GM12892 (cell line): ENCODE measurements around the gene KIRREL3.

Source experiments
- POLR2A ChIP-seq: IDR thresholded peaks from 2 replicates; pipeline ENCODE4 v1.6.1; 2011; ENCODE audit warnings: low read depth, low read length, control low read depth
- POLR2AphosphoS5 ChIP-seq: IDR thresholded peaks from 2 replicates; pipeline ENCODE4 v1.6.1; 2011; ENCODE audit warnings: low read depth, low read length, control low read depth
- TAF1 ChIP-seq: IDR thresholded peaks from 2 replicates; pipeline ENCODE4 v1.6.1; 2011; ENCODE audit warnings: low read depth, mild to moderate bottlenecking, control low read depth, low read length, borderline replicate concordance

DNA sequence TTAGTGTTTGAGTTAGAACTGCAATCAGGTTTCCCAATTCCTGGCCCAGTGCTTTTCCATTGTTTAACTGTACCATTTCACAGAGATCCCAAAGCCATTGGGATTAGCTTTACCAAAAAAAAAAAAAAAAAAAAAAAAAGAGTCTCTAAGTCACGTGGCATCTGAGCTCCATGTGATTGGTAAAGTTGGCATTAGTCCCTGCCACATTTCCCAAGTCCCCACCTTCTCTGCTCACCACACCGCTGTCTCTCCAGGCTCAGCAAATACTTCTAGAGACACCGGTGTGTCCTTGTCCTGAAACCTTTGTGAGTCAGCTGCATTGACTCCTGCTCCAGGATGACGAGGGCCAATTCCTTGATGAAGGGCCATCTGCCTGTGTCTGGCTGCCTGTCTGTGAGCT lies 305.3 kb downstream of the KIRREL3 start:
- TF ChIP-seq POLR2A: no peak
- no peak for TF ChIP-seq POLR2AphosphoS5
- TF ChIP-seq TAF1: no peak
